Activated T-cell treated with anti-CD3 and anti-CD28 coated beads, Interleukin-2, amount 50 U/mL, for 48 hours (primary cell): Measurements from ENCODE around the gene AEBP2.
"Not testable (repeated sequence)": the region's sequence is repeated elsewhere in the genome, so short reads cannot be mapped to it uniquely, and the experiment has no call there.

Source experiments
- DNase-seq, 2 experiments: peaks; one replicate each; pipeline ENCODE4 v3.0.0-alpha.2; 2020

Gene AEBP2, protein sequence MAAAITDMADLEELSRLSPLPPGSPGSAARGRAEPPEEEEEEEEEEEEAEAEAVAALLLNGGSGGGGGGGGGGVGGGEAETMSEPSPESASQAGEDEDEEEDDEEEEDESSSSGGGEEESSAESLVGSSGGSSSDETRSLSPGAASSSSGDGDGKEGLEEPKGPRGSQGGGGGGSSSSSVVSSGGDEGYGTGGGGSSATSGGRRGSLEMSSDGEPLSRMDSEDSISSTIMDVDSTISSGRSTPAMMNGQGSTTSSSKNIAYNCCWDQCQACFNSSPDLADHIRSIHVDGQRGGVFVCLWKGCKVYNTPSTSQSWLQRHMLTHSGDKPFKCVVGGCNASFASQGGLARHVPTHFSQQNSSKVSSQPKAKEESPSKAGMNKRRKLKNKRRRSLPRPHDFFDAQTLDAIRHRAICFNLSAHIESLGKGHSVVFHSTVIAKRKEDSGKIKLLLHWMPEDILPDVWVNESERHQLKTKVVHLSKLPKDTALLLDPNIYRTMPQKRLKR

DNA sequence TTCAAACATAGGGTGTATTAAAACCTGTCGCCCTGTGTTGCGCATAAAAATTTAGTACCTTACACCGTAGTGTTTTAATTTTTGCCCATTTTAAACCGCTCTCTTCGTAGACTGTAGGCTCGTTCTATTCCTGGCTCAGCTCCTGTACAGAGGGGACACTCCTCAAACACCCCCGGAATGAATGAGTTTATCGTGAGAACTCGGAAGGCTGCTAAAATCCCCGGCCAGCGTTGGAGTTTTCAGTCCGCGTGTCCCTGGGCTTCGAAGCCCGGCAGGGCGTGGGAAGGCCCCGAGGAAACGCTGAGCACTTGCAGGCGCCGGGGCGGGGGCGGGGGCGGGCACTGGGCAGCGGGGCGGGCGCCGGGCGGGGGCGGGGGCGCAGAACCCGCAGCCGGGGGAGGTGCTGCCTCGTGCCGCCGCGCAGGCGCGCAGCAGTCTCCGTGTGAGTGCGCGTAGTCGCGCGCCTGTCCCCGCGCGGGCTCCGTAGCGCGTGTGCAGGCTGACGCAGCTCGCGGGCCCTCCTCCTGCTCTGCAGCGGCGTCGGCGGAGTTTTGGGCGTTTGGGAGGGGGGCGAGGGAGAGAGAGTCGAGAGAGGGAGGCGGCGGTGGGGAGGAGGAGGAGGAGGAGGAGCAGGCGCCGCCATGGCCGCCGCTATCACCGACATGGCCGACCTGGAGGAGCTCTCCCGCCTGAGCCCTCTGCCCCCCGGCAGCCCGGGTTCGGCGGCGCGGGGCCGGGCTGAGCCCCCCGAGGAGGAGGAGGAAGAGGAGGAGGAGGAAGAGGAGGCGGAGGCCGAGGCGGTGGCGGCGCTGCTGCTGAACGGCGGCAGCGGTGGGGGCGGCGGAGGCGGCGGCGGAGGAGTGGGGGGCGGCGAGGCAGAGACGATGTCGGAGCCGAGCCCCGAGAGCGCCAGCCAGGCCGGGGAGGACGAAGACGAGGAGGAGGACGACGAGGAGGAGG is at the start of gene AEBP2:
Gene AEBP2, plus strand, starts transcription at position 434 of the 960 bp plus-strand sequence. Its CDS starts 208 bp downstream, at position 642.
- peak; percentile 84 to 88 for DNase-seq

DNA sequence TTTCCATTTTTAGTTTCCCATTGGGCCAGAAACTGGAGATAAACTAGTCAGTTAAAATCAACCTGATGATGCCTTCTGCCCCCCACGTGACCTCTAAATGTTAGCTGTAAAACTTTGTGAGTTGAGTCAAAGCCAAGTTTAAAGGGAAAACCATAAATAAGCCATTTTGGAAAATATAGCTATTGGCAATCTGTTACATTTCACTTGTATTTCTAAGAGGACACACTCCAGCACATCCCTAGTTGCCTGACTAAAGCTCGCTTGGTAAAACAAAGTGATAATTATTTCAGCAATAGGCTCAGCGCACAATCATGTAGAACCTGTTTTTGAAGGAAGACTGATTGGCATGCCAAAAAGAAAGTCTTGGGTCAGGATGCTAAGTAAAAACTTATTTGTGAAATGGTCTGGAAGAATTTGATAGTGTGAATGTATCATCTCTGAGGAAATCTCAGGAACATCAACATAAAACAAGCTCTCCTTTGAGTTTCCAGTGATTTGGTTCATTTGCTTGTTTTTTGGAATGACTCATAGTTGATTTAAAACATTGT is 49.2 kb upstream of the AEBP2 start:
- no peak for DNase-seq

DNA sequence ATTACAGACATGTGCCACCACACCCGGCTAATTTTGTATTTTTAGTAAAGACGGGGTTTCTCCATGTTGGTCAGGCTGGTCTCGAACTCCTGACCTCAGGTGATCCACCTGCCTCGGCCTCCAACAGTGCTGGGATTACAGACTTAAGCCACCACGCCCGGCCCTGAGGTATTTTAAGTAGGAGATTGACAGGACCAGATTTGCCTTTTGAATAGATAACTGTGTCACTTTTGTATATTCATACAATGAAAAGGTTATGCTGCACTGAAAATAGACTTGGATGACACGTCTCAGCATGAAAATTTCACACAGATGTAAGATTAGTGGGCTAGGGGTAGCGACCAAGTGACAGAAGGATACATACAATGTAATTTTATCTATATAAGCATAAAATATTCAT is 46.6 kb upstream of the AEBP2 start:
- not testable (repeated sequence) for DNase-seq

DNA sequence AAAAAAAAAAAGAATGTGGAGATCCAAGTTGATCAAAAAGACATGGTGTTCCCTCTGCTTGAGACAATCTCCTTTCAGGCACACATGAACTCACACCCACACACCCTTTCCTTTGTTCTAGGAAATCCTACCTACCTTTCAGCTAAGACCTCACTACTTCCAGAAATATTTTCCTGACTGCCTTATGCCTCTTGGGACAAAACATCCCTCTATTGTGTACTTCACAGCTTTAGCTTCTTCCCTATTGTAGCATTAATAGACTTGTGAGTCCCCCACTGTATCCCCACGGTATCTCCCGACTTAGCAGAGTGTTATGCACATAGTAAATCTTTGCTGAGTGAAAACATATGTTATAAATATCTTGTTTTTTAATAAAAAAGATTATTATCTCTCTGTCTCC is 44.9 kb upstream of the AEBP2 start:
- DNase-seq: no peak

DNA sequence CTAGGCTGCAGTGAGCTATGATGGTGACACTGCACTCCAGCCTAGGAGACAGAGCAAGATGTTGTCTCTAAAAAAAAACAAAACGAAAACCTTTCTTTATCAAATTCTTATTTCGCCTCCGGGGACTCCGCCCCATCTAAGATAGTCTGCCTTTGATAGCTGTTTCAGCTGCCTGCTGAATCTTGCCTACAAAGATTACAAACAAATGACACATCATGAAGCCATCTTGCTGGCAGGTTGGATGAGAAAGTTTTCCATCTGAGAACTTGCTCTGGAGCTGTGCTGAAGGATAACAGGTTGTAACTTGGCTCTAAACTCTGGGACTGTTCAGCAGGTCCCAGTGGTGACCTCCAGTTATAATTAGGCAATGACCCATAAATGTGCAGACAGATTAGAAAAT is 41.8 kb upstream of the AEBP2 start:
- DNase-seq: no peak

DNA sequence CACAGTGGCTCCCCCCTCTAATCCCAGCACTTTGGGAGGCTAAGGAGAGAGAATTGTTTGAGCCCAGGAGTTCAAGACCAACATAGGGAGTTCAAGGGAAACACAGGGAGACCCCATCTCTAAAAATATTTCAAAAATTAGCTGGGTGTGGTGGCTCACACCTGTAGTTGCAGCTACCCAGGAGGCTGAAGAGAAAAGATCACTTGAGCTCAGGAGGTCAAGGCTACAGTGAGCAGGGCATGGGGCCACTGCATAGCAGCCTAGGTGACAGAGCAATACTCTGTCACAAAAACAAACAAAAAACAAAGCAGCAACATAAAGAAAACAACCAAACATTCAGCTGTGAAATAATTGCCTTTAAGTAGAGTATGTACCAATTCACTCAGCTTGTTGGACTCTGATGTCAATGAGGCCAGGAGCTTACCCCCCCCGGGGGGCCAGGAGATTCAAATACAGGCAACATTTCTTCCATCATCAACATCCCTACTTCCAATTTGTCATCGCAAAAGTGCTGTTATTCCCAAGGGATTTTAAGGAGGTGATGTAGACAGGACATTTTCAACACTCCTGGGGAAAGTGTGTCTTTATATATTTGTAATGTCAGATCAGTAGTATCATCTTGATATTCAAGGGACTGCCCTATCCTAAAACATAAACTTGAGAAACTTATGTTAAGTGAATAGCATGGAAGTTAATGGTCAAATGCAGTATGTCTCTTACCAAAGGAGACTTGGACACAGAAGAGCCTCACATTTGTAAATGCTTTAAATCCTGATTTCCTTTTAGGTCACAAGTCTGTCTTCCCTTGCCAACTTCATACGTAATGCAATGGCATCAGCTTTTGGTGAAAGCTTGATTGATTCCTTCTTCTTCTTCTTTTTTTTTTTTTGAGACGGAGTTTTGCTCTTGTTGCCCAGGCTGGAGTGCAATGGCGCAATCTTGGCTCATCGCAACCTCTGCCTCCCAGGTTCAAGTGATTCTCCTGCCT is 40.6 kb upstream of the AEBP2 start:
- DNase-seq: no peak

DNA sequence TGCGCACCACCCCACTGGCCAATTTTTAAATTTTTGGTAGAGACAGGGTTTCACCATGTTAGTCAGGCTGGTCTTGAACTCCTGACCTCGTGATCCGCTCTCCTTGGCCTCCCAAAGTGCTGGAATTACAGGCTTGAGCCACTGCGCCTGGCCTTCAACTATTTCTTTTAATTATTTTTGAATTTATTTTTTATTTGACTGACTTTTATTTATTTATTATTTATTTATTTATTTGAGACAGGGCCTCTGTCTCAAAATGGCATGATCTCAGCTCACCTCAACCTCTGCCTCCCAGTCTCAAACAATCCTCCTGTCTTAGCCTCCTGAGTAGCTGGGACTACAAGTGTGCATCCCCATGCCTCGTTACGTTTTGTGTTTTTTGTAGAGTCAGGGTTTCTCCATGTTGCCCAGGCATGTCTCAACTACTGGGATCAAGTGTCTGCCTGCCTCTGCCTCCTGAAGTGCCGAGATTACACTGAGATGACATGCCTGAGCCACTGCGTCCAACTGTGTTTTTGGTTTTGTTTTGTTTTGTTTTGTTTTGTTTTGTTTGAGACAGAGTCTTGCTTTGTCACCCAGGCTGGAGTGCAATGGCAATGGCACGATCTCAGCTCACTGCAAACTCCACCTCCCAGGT is 38.5 kb upstream of the AEBP2 start:
- DNase-seq: not testable (repeated sequence)

DNA sequence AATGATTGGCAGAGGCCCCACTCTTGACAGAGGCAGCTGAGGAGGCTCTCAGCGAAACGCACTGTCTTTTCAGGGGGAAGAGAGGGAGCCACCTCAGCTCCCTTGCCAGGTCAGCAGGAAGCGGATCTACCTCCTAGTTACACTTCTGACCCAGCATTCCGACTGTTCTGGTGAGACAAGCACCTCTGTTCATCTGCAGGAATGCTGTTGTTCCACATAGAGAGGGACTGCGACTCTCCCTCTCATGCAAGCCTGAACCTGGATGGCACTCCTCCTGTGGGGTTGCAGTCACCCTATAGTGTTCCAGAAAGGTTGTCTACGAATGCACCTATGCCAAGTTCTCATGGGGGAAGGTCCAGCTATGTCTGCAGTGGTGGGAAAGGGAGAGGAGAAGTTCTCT is 37.1 kb upstream of the AEBP2 start:
- no peak for DNase-seq

DNA sequence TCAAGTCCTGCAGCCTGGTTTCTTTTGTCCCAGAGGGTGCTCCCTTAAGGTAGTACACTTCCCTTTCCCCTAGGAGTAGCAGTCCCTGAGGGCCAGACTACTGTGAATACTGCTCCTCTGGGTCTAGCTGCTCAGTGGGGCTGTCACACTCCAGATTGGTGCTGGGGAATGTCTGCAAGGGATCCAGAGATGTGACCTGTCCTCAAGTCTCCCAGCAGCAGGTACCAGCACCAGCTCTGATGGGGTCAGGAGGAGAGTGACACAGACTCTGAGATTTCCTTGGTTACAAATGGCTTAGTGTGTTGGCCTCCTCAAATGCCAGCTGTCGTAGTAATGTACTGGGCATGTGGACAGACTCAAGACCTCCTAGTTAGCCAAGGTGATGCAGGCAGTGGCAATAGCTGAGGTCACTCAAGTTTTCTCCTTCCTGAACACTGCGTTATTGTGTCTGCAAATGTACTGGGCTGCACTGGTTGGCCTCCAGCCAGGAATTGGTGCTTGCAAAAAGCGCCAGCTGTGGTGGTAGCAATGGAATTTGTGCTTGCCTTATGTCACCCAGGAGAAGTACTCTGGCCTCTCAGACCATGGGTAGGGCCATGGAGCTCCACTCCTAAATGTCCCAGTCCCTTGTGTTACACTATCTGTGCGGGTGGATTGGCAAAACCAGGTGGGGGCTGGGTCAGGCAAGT is 36.4 kb upstream of the AEBP2 start:
- no peak for DNase-seq

DNA sequence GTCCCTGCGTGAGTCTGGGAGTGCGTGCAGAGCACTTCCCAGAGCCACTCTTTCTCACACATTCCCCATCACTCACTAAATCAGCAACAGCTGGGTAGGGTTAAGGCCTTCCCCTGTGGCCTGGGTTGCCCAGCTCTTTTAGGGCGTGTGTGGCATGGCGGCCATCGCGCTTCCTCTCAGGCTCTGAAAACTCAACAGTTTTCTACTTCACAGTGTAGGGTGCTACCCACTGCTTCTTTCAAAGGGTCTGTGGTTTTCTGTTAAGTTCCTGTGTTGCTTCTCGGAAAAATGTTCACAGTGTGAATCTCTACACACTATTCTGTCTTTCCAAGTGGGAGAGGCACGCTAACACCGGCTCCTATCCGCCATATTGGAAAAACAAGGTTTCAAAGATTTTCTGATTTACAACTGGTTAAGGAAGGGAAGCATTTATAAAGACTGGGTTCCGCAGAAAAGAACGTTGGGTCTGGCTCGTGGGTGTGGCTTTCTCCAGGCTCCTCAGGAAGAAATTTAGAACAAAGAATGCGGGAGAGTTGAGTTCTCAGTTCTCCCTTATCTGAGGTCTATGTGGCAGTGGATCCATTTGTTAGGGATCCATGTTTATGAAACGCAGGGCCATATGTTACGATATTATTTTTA is 34.9 kb upstream of the AEBP2 start:
- peak in 1 of 2 experiments; percentile 29 for DNase-seq

DNA sequence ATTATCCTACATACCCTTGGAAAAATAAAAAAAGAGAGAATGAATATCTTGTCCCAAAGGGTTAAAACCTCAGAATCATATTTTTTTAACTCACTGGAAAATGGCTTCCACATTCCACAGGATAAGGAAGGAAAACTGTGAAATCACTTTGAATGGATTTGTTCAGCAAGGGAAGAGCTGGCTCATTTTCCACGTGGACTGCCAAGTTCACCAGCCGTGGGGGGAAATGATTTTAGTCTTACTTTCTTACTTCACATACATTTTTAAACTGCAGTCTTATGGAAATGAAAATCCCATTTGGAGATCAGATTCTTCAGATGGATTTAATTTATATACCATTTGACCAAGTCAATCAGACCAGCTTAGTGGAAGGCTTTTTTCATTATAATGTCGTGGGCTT is 29.9 kb upstream of the AEBP2 start:
- DNase-seq: no peak

DNA sequence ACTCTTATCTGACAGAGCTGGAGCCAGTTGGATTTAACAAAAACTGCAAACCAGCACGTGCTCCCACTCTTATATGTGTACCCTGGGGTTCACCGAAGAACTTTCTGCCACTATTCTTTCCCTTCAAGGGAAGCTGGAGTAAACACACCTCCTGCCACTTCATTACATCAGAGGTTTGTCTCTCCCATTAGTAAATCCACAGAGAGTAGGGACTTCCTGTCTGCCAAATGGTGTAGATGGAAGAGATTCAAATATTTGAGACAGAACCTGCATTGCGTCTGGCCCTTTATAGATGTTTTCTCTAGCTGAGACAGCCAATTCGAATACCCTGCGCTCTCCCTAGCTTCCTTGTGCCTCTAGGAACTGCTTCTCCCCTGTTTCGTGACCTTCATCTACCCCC is 29.1 kb upstream of the AEBP2 start:
- no peak for DNase-seq

DNA sequence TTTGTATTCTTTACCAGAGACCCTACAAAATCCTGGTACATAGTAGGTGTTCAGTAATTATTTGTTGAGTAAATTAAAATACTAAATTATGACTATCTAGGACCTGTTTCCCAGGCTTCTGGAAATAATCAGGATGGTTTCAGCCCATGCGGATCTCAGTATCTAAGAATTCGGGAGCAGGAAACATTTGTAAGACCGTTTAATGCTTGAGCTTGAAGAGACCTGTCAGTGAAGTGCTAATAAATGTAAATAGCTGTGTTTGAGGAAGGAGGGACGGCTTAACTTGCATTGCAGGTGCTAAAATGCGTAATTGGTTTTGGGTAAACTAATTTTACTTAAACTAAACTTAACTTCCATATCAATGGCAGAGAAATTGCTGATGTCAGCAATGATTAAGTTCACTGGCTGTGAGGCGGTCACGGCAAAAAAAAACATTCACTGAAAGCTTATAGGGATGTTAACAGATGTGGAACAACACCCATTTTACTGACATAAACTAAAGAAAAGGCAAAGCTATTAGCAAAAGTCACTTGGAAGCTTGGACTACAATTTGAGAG is 28.6 kb upstream of the AEBP2 start:
- no peak for DNase-seq

DNA sequence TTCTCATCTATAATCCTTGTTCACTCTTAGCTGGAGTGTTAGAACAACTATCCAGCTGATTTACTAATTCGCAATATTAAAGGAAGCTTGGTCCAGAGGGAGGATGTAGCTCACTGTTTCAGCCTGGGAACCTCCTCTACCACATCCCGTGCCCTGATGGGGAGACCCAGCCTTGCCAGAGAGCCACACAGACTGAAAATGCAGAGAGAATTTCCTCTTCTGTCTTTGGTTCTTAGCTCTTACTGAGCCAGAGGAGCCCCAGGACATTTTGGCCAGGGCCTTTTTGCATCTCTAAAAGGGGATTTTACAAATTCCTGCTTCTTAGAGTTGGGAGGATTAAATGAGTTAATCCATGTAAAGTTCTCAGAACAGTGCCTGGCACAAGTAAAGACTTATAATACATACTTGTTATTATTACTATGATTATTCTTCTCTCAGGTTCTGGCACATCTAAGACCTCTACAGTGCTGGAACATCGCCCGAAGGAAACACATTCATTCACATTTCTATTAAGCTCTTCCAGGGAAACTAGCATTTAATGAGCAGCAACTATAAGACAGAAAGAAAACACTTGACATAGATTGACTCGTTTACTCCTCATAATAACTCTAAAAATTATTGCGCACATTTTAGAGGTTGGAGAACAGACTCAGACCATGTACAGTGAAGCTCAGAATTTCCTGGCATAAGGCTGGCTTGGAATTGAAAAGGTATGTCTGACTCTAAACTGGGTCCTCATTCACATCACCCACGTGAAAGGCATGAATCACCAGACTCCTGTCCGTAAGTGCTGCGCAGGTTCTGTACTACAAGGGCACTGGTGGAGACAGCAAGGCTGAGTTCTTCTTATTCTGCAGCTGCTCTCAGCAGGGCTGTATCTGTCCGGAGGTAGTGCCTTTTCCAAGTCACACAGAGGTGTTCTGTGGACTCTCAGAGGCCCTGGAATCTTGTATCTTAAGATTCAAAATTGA is 27.8 kb upstream of the AEBP2 start:
- DNase-seq: no peak

DNA sequence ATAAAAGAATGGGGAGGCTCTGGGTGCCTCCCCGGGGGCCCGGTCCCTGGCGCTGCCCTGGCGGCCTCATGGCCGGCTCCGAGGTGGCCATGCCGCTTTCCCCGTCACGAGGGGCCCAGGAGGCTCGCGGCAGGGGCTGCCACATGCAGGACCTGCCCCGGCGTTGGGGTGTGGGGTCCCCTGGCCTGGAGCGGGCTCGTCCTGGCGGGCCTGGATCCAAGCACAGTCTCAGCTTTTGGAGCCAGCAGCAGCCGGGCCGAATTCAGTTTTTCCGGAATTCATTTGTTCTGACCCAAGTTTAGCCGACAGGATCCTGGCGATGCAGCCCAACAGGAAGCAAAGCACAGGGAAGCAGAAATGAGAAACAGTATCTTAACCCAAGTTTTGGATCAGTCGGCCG is 26.4 kb upstream of the AEBP2 start:
- no peak for DNase-seq

DNA sequence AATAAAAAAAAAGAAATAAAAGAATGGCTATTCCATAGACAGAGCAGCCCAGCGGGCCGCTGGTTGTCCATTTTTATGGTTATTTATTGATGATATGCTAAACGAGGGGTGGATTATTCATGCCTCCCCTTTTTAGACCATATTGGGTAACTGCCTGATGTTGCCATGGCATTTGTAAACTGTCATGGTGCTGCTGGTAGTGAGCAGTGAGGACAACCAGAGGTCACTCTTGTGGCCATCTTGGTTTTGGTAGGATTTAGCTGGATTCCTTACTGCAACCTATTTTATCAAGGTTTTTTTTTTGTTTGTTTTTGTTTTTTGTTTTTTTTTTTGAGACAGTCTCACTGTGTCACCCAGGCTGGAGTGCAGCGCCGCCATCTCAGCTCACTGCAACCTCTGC is 25.7 kb upstream of the AEBP2 start:
- not testable (repeated sequence) for DNase-seq

DNA sequence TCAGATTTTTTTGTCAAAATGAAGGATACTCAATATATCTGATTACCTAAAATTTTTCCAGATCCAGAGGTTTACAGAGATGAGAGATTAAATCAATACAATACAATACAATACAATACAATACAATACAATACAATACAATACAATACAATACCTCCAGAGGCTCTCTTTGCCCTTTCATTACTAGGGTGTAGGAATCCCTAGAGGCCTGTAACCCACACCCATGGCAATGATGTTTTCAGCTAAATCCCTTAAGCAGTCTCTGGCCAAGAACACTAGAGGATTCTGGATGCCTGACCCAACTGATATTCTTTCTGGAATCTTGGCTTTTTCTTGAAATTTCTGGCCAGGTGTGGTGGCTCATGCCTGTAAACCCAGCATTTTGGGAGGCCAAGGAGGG is 23.7 kb upstream of the AEBP2 start:
- DNase-seq: no peak

DNA sequence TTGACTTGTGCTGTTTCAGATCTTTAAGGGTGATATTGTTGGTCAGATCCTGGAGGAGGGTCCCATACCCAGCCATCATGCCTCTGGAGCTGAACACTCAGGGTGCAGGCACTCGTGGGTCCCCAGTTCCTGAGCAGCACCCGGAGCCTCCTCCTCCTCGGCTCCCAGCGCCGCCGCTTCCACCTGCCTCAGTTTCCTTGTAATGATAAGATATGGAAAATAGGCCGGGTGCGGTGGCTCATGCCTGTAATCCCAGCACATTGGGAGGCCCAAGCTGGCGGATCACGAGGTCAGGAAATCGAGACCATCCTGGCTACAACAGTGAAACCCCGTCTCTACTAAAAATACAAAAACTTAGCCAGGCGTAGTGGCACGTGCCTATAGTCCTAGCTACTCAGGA is 20.2 kb upstream of the AEBP2 start:
- no peak for DNase-seq
